ENCODE results near the gene ARPIN. TPM values are rescaled to one million over a fixed set of nuclear protein-coding genes. Genes with fewer than 3 reads are reported as not detected.
"Not testable (repeated sequence)": the region's sequence is repeated elsewhere in the genome, so short reads cannot be mapped to it uniquely, and the experiment has no call there.

Gene ARPIN
- total and polyA plus RNA-seq, 2 experiments from 2014 or later = 0.79 to 2.8 TPM

GRCh38 chr15:89885611-89886010 is 27.1 kb downstream of the ARPIN start (continued):
- TF ChIP-seq ZNF462 (CRISPR knock-in tag; IDR thresholded peaks at IDR 0.05) (no peak), ETS1 (IDR thresholded peaks at IDR 0.05) (no peak), ZNF114 (CRISPR knock-in tag; IDR thresholded peaks at IDR 0.05) (no peak), JUNB (IDR thresholded peaks at IDR 0.05; ENCODE audit: unreplicated experiment) (no peak), CREB1 (CRISPR knock-in tag; IDR thresholded peaks at IDR 0.05; ENCODE audit: low read depth) (no peak), ZNF331 (CRISPR knock-in tag; IDR thresholded peaks at IDR 0.05; ENCODE audit: low read depth) (no peak), REST (IDR thresholded peaks at IDR 0.05; ENCODE audit: unreplicated experiment) (no peak), EZH2 (IDR thresholded peaks at IDR 0.05; ENCODE audit: low read depth, unreplicated experiment) (no peak), POLR2AphosphoS5 (IDR thresholded peaks at IDR 0.05; ENCODE audit: low read depth) (no peak), EZH2phosphoT487 (IDR thresholded peaks at IDR 0.05; ENCODE audit: unreplicated experiment) (no peak), STAT1 (IDR thresholded peaks at IDR 0.05; ENCODE audit: unreplicated experiment) (no peak)

- H2AFZ ChIP-seq; H3K4me3 Mint-ChIP-seq; H3K27me3 ChIP-seq (ENCODE audit: insufficient read depth); H3K9me2 ChIP-seq (ENCODE audit: insufficient read depth); H3K9me3 Mint-ChIP-seq; H3F3A ChIP-seq (replicated peaks; ENCODE audit: low read depth); H4K20me1 ChIP-seq (replicated peaks; ENCODE audit: insufficient read depth); ATAC-seq; H3K79me2 ChIP-seq (replicated peaks; ENCODE audit: insufficient read depth); H3K27ac Mint-ChIP-seq; H3K4me1 ChIP-seq (ENCODE audit: insufficient read depth); H3K27me3 Mint-ChIP-seq (ENCODE audit: insufficient read depth, low read depth, poor library complexity); H3K4me1 Mint-ChIP-seq; DNase-seq (ENCODE audit: low spot score); H3K4me2 ChIP-seq; H3K27ac ChIP-seq (ENCODE audit: low read depth); H3K4me3 ChIP-seq: not testable (repeated sequence)
- H3K36me3 Mint-ChIP-seq (ENCODE audit: low read depth) = peaks cover 34% of the 10 kb centered on the region; the same call in 2 of the 3 replicates
- peaks cover 10% of the 10 kb centered on the region; the same call in 1 of the 2 replicates for H3K36me3 ChIP-seq (ENCODE audit: insufficient read depth)
Observed at GRCh38 chr15:89885179-89885578, 27.6 kb downstream of the ARPIN start.
